HG03045 (cell line): ENCODE measurements around the gene ALB.
"Not testable (repeated sequence)": the region's sequence is repeated elsewhere in the genome, so short reads cannot be mapped to it uniquely, and the experiment has no call there.

ENCODE experiments used
- ATAC-seq: cut with Tn5 transposase; IDR thresholded peaks from one replicate; pipeline ENCODE4 v1.9.1; 2021; ENCODE audit warnings: mild to moderate bottlenecking, moderate library complexity; ENCODE audit not compliant: unreplicated experiment

The ALB gene

GRCh38 chr4:73404042-73404441 lies at the start of gene ALB:
TSS of gene ALB (plus strand) at chr4:73404287. CDS start at chr4:73404328, 41 bp downstream.
- no peak for ATAC-seq

GRCh38 chr4:73357174-73357573 lies 46.9 kb upstream of the ALB start:
- ATAC-seq, result not testable (repeated sequence)

- not testable (repeated sequence) for ATAC-seq
Measured at GRCh38 chr4:73369506-73370199, 34.4 kb upstream of the ALB start.

- ATAC-seq, result no peak
Measured at GRCh38 chr4:73375328-73375741, 28.8 kb upstream of the ALB start.

- ATAC-seq, result no peak
Measured at GRCh38 chr4:73376251-73376650, 27.8 kb upstream of the ALB start.

- ATAC-seq, result no peak
Measured at GRCh38 chr4:73376976-73377375, 27.1 kb upstream of the ALB start.

GRCh38 chr4:73378887-73379286 lies 25.2 kb upstream of the ALB start:
- ATAC-seq, result no peak

GRCh38 chr4:73379946-73380345 lies 24.1 kb upstream of the ALB start:
- ATAC-seq, result no peak

GRCh38 chr4:73381214-73381613 lies 22.9 kb upstream of the ALB start:
- ATAC-seq, result no peak

GRCh38 chr4:73383452-73383851 lies 20.6 kb upstream of the ALB start:
- ATAC-seq, result no peak

GRCh38 chr4:73387552-73387951 lies 16.5 kb upstream of the ALB start:
- ATAC-seq, result no peak

- no peak for ATAC-seq
Measured at GRCh38 chr4:73388887-73389286, 15.2 kb upstream of the ALB start.

- not testable (repeated sequence) for ATAC-seq
Measured at GRCh38 chr4:73389663-73390062, 14.4 kb upstream of the ALB start.

- no peak for ATAC-seq
Measured at GRCh38 chr4:73391774-73392173, 12.3 kb upstream of the ALB start.

- no peak for ATAC-seq
Measured at GRCh38 chr4:73392936-73393335, 11.2 kb upstream of the ALB start.

- ATAC-seq, result no peak
Measured at GRCh38 chr4:73396304-73396703, 7.8 kb upstream of the ALB start.

GRCh38 chr4:73396993-73397972 lies 6.8 kb upstream of the ALB start:
- ATAC-seq, result no peak

GRCh38 chr4:73401412-73401811 lies 2.7 kb upstream of the ALB start:
- ATAC-seq, result no peak

GRCh38 chr4:73404457-73404856 lies 370 bp downstream of the ALB start:
- no peak for ATAC-seq

GRCh38 chr4:73405138-73405537 lies 1.1 kb downstream of the ALB start:
- no peak for ATAC-seq

GRCh38 chr4:73406548-73406875 lies 2.4 kb downstream of the ALB start:
- ATAC-seq, result no peak

- ATAC-seq, result no peak
Measured at GRCh38 chr4:73407227-73407673, 3.2 kb downstream of the ALB start.
